MM.1S (cell line): ENCODE results near the gene KYAT1.

ENCODE experiments used
- CTCF ChIP-seq: fragments of 300-600 bp; sonication (generic); IDR thresholded peaks from 2 replicates; pipeline ENCODE4 v1.5.1; 2016; ENCODE audit warnings: antibody characterized with exemption, low read length, mixed read lengths
- EZH2 ChIP-seq: fragments of 300-600 bp; sonication (generic); optimal IDR thresholded peaks from 2 replicates; pipeline ENCODE3; 2017; ENCODE audit warnings: low read depth, mild to moderate bottlenecking, antibody characterized with exemption, low read length, mixed read lengths

DNA sequence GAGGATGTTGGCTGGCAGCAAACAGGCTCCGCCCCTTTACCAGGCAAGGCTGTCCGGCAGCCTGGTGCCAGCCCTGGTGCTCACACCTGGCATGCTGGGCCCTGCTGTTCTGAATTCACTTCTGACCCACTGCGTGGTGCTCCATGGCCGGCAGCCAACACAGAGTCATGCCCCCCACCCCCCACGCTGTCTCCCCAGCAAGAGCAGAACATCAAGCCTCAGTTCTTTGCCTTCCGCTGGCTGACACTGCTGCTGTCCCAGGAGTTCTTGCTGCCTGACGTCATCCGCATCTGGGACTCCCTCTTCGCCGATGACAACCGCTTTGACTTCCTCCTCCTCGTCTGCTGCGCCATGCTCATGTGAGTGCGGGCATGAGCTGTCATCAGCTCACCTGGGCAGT, 76.1 kb downstream of the KYAT1 start:
- TF ChIP-seq EZH2 (no peak), CTCF (no peak)
